HG03045 (cell line): ENCODE results near the gene EPM2AIP1.
"Not testable (repeated sequence)": the region's sequence is repeated elsewhere in the genome, so short reads cannot be mapped to it uniquely, and the experiment has no call there.

Experiments
- ATAC-seq: cut with Tn5 transposase; IDR thresholded peaks from one replicate; pipeline ENCODE4 v1.9.1; 2021; ENCODE audit warnings: mild to moderate bottlenecking, moderate library complexity; ENCODE audit not compliant: unreplicated experiment

Gene EPM2AIP1

DNA sequence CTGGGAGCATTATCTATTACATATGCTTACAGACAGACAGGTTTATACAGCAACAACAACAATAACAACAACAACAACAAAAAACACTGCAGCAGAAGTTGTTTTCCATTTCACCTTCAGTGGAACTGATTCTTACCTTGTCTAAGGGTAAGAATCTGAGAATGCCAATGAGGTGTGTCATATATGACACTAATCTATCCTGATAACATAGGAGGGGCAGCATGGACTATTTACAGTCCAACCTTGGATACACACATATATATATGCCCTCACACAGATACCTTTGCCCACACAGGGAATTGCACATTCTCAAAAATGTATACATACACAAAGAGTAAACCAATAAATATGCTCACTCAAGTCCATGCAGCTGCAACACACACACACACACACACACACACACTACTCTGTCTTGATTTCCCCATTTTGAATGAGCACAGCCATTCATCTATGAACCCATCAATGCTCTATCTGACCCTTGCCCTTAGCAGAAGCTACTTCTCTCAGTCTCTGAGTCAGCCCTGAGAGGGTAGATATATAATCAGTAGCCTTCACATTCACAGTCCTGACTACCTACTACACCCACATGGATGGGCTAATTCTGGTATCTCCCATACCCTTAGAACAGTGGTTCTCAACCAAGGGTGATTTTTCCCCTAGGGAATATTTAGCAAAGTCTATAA lies 38.3 kb downstream of the EPM2AIP1 start:
- ATAC-seq = no peak

DNA sequence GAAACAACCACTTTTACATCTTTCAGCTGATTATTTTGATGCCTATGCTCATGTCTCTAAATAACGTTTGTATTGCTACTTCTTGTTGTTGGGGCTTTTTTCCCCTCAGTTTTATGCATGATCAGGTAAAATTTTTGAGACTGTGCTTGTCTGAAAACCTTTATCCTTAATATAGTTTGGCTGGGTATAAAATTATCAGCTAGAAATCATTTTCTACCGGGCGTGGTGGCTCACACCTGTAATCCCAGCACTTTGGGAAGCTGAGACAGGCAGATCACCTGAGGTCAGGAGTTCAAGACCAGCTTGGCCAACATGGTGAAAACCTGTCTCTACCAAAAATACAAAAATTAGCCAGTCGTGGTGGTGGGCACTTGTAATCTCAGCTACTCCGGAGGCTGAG lies 45.1 kb downstream of the EPM2AIP1 start:
- ATAC-seq = not testable (repeated sequence)

DNA sequence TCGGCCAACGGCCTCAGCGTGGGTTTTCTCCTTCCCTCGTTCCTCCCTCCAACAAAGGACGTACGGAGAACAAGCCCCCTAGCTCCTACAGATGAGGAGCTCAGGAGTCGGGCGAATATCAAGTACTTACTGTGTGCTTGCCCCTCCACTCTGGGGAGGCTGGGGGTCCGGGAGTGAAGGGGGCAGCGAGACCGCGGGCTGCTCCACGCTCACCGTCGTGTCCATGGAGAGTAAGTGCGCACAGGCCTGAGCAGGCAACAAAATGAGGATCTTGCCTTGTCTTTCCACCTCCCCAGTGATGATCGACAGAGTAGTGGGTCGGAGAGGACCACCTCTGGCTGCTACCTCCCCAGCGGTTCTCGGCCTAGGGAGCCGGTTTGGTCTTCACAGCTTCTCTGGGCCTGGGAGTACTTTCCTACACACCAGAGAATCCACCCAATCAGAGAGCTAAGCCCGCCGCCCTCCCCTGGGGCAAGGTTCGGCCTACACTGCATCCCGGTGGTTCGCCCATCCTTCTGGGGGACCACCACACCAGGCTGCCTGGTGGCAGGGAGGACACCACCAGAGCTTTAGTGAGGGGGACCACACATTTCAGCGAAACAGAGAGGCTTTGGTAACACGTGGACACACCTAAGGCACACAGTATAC lies 47.5 kb downstream of the EPM2AIP1 start:
- no peak for ATAC-seq

DNA sequence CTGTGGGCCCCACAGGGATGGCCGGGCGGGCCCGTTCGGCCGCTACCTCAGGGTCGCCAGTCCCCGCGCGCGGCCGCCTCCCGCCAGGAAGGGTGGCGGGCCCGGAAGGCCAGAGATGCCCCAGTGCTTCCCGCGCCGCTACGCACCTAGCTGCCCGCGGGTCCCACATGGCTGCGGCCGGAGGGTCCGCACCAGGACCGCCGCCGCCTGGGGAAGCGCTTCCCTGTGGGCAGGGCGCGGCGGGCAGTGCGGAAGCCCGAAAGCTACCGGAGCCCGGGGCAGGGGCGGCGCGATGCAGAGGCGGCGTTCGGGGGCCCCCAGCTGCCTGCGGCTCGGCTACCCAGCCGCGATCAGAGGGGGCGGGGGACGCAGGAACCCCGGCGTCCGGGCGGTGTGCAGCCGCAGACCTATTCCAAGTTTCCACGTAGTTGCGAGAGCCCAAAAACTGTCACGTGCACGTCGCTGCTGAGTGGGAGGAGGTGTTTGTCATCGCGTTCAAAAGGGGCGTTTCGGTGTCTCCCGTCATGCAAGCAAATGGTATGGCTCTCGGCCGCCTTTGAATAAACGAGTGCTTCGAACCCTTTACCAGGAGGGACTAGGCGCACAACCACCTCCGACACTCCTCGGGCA lies 48.2 kb downstream of the EPM2AIP1 start, which contains the start of gene TRANK1:
Gene TRANK1 (minus strand): TSS at position 414 of the 630 bp plus-strand sequence. CDS start 245 bp downstream, at position 169.
- peak; percentile 75 for ATAC-seq

DNA sequence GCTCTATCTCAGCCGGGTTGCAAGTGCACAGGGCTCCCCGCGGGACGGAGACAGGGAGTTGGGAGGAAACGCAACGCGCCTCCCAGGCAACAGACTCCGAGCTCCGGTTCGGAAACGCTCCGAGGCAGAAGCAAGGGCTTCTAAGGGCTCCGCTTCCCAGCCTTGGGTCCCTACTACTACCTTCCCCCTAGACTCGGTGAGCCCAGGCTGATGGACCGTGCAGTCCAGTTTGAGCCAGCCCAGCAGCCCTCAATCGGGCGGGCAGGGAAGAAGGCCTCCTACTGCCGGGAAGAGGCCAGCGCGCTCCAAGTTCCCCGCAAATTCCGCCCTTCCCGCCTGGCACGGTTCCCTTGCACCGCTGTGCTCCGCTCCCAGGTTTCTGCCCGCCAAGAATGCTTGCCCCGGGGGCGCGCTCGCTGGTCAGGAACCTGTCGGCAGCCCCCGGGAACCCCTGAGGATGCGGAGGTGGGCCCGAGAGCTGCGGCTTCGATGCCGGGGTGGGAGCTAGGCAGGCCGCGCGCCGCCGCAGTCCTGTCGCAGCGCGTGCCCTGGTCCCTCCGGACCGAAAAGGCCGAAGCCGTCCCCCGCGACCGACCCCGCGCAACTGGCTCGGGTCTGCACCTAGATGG lies 48.8 kb downstream of the EPM2AIP1 start:
- ATAC-seq = peak; percentile 65

DNA sequence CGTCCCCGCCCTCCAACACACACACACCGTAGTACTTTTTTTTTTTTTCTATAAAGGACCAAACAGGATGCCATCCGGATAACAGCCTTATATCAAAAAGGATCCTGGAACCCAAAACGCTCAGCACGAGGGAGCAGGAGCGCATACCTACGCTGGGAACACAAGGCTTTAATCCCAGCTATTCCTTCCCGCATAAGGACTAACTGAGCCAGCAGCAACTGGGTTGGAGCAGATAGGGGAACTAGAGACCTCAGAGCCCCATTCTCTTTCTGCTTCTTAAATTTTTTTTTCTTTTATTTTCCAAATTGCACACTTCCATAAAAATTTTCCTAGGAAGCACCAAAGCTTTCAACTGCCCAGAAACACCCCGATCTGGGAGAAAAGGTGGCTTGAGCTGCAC lies 49.3 kb downstream of the EPM2AIP1 start:
- ATAC-seq = no peak

DNA sequence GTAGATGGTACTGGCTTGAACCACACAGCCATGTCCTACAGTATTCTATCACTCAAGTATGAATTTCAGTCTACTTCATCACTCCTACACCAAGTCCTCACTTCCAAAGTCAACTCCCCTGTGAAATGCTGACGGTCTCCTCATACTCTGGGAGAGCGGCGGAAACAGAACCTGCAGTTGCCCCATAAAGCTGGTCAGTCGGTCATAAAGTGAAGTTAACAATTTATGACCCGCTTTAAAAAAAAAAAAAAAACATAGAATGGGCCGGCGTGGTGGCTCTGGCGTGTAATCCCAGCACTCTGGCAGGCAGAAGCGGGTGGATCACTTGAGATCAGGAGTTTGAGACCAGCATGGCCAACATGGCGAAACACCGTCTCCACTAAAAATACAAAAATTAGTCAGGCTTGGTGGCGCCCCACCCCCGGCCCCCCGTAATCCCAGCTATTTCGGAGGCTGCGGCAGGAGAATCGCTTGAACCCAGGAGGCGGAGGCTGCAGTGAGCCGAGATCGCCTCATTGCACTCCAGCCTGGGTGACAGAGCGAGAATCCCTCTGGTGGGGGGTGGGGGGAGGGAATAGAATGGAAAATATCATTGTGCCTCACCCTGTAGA lies 50.2 kb downstream of the EPM2AIP1 start:
- ATAC-seq = no peak

DNA sequence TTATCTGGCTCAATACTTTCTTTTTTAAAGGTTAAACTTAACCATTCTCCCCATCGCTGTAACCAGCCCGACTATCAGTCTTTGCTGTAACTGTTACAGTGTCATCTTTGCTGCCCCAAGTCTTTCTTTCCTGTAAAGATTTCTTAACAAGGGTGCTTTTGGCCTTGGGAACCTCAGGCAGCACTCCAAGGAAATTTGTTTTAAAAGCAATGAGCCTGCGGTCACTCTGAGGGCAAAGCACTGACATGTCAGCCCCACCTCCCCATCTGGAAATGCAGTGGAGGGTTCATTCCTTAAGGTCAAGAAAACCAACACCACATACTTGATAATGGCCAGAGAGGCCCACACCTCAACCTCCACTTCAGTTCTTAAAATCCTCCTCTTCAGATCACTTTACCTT lies 51.3 kb downstream of the EPM2AIP1 start:
- ATAC-seq = no peak

DNA sequence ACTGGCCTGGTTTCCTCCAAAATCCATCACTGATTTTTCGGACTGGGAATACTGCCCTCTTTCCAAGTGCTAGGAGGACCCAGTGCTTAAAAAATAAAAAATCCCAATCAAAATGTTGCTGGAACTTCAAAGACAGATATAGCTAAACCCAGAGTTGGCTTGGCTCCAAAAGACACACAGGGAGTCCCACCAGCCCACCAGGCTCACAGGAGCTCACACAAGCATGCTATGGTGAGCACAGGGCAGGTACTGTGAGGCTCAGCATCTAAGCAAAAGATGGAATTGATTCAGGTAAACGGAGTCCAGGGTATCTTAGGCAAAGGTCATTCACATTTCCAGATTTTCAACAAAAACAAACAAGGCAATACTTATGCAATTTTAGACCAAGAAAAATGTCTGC lies 51.8 kb downstream of the EPM2AIP1 start:
- ATAC-seq = no peak

DNA sequence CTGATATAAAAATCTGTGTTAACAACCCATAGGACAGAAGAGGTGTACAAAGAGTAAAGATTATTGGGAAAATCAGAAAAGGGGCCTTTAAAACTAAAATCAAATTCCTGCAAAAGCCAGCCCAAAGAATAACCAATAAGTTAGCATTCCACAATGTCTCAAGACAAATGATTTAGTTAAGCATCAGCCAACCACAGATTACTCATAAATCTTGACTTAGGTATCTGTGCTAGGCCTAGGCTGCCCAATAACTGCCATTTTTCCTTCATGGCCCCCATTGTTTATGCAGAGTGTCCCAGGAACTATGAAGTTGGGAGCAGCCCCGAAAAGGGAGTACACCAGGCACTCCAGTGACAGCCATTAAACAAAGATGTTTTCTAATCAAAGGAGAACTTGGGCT lies 55.4 kb downstream of the EPM2AIP1 start:
- no peak for ATAC-seq
